HepG2 (cell line): ENCODE data around the gene XXYLT1. TPM values are rescaled to one million over a fixed set of nuclear protein-coding genes. Genes with fewer than 3 reads are reported as not detected.

Experiments
- HNRNPL ChIP-seq: fragments of 200-400 bp; formaldehyde crosslinking; IDR thresholded peaks from 2 replicates; pipeline ENCODE4 v1.6.1; 2017; ENCODE audit warnings: mild to moderate bottlenecking, low read depth, low read length
- ONECUT2 ChIP-seq: sonication (generic); formaldehyde crosslinking; IDR thresholded peaks from 2 replicates; pipeline ENCODE4 v1.4.0; 2020; ENCODE audit warnings: missing genetic modification reagents
- POLR2G ChIP-seq: fragments of 200-400 bp; formaldehyde crosslinking; IDR thresholded peaks from 2 replicates; pipeline ENCODE4 v1.6.1; 2018; ENCODE audit warnings: mild to moderate bottlenecking, low read depth, low read length, moderate library complexity
- PREB ChIP-seq: sonication (generic); formaldehyde crosslinking; IDR thresholded peaks from 2 replicates; pipeline ENCODE4 v1.4.0; 2020; ENCODE audit warnings: missing genetic modification reagents
- REXO4 ChIP-seq: sonication (generic); formaldehyde crosslinking; IDR thresholded peaks from 2 replicates; pipeline ENCODE4 v1.8.0; 2022; ENCODE audit warnings: missing genetic modification reagents, mild to moderate bottlenecking, borderline replicate concordance
- SNAI1 ChIP-seq: sonication (generic); formaldehyde crosslinking; IDR thresholded peaks from 2 replicates; pipeline ENCODE4 v1.5.0; 2020; ENCODE audit warnings: mild to moderate bottlenecking, missing genetic modification reagents, borderline replicate concordance
- TOE1 ChIP-seq: sonication (generic); formaldehyde crosslinking; IDR thresholded peaks from 2 replicates; pipeline ENCODE4 v1.4.0; 2020; ENCODE audit warnings: mild to moderate bottlenecking, missing genetic modification reagents
- ZNF256 ChIP-seq: sonication (generic); formaldehyde crosslinking; conservative IDR thresholded peaks from 2 replicates; pipeline ENCODE4 v1.4.0; 2020; ENCODE audit warnings: missing genetic modification reagents
- ZNF318 ChIP-seq: sonication (generic); formaldehyde crosslinking; IDR thresholded peaks from 2 replicates; pipeline ENCODE4 v1.4.0; 2020; ENCODE audit warnings: mild to moderate bottlenecking, missing genetic modification reagents
- ZNF335 ChIP-seq: sonication (generic); formaldehyde crosslinking; IDR thresholded peaks from 2 replicates; pipeline ENCODE4 v1.4.0; 2020; ENCODE audit warnings: missing genetic modification reagents
- ZNF749 ChIP-seq: sonication (generic); formaldehyde crosslinking; IDR thresholded peaks from 2 replicates; pipeline ENCODE4 v1.8.0; 2022; ENCODE audit warnings: mild to moderate bottlenecking, missing genetic modification reagents, moderate library complexity, borderline replicate concordance
- ZNF75D ChIP-seq: sonication (generic); formaldehyde crosslinking; IDR thresholded peaks from 2 replicates; pipeline ENCODE4 v1.8.1; 2023; ENCODE audit warnings: missing genetic modification reagents, mild to moderate bottlenecking, borderline replicate concordance
- polyA plus RNA-seq, 8 experiments: library from polyadenylated mRNA; depleted of rRNA in 3 of 8; stranded (reverse) in 7 of 8; unstranded in 1 of 8; fragments of >200 nt; fragmentation: Illumina TruSeq in 4 of 8; extraction: Trizol in 4 of 8; gene quantifications; 2 replicates each; pipeline versions ENCODE4 v1.2.1 to v1.2.3, GENCODE V29; 2011 to 2016; ENCODE audit warnings: low read depth in 4 of 8, missing spikeins in 1 of 8, mixed read lengths in 1 of 8; ENCODE audit not compliant: insufficient read depth in 1 of 8
- total RNA-seq, 5 experiments: library from RNA; depleted of rRNA; stranded (reverse); fragments of >200 nt; fragmentation: Illumina TruSeq; extraction: Trizol; gene quantifications; 2 replicates each; pipeline ENCODE4 v1.2.3, GENCODE V29; 2016; ENCODE audit warnings: low read depth in 1 of 5
- TF ChIP-seq, protein P1 (sequence below): sonication (generic); formaldehyde crosslinking; IDR thresholded peaks from 2 replicates; pipeline ENCODE4 v1.4.0; 2020; ENCODE audit warnings: mild to moderate bottlenecking, missing genetic modification reagents
- TF ChIP-seq, protein P2 (sequence below): sonication (generic); formaldehyde crosslinking; IDR thresholded peaks from 2 replicates; pipeline ENCODE4 v1.5.0; 2020; ENCODE audit warnings: mild to moderate bottlenecking, missing genetic modification reagents

Gene XXYLT1
- total and polyA plus RNA-seq, 2 of the 13 experiments (the other 11 are each of a cell fraction or from before 2014, with no cell fraction given): 17.7 to 19.0 TPM

DNA sequence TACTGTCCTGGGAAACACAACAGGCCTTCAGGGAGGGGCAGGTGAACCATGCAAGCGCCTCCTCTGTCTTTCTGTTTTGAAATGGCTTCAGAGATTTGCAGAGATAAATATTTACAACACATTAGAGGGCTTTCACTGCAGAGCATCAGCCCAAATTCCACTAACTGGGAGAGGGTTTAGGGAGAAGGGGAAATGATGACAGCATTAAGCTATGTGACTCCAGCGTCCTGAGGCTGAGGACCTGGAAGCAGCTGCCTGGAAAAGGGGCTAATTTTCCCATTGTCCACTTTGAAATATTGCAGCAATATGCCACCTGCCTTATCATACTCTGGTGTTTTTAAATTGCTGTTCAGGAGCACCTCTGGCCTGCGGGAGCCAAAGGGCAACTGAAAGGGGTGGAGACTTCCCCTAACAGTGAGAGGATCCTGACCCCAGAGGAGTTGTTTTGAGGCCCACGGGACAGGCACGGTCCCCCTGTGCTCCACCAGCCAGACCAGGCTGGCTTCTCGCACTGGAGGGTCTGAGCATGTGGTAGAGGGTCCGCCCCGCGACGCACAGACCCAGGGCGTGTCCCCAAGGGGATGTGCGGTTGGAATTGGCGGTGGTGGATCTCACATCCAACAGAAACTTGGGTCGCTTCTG, 110.6 kb downstream of the XXYLT1 start (continued):
- TF ChIP-seq ZNF749 (no peak; the same call in 1 of the 2 replicates), ZNF335 (CRISPR knock-in tag) (no peak), ZNF318 (CRISPR knock-in tag) (no peak), TOE1 (CRISPR knock-in tag) (no peak), SNAI1 (CRISPR knock-in tag) (no peak), ONECUT2 (CRISPR knock-in tag) (no peak), ZNF256 (CRISPR knock-in tag) (peak; percentile 74; the same call in 1 of the 2 replicates), POLR2G (peak; percentile 45), HNRNPL (no peak), REXO4 (no peak), ZNF75D (CRISPR knock-in tag) (no peak), PREB (CRISPR knock-in tag) (no peak)
- TF ChIP-seq, protein P1, sequence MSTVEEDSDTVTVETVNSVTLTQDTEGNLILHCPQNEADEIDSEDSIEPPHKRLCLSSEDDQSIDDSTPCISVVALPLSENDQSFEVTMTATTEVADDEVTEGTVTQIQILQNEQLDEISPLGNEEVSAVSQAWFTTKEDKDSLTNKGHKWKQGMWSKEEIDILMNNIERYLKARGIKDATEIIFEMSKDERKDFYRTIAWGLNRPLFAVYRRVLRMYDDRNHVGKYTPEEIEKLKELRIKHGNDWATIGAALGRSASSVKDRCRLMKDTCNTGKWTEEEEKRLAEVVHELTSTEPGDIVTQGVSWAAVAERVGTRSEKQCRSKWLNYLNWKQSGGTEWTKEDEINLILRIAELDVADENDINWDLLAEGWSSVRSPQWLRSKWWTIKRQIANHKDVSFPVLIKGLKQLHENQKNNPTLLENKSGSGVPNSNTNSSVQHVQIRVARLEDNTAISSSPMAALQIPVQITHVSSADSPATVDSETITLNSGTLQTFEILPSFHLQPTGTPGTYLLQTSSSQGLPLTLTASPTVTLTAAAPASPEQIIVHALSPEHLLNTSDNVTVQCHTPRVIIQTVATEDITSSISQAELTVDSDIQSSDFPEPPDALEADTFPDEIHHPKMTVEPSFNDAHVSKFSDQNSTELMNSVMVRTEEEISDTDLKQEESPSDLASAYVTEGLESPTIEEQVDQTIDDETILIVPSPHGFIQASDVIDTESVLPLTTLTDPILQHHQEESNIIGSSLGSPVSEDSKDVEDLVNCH (CRISPR knock-in tag): no peak
- TF ChIP-seq, protein P2, sequence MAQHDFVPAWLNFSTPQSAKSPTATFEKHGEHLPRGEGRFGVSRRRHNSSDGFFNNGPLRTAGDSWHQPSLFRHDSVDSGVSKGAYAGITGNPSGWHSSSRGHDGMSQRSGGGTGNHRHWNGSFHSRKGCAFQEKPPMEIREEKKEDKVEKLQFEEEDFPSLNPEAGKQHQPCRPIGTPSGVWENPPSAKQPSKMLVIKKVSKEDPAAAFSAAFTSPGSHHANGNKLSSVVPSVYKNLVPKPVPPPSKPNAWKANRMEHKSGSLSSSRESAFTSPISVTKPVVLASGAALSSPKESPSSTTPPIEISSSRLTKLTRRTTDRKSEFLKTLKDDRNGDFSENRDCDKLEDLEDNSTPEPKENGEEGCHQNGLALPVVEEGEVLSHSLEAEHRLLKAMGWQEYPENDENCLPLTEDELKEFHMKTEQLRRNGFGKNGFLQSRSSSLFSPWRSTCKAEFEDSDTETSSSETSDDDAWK: no peak
